Esophagus (tissue), 2 donors: ENCODE results near the gene HPCAL1. TPM values are rescaled to one million over a fixed set of nuclear protein-coding genes. Genes with fewer than 3 reads are reported as not detected.

Experiments used
- H3K27ac ChIP-seq, 2 donors: one replicate each; pipeline ENCODE4 v1.5.1; 2013; ENCODE audit warnings: low read depth in 2 of 2, mild to moderate bottlenecking in 2 of 2, inconsistent platforms in 1 of 2, low read length in 1 of 2, moderate library complexity in 1 of 2
- H3K27me3 ChIP-seq, 2 donors: one replicate each; pipeline ENCODE4 v1.6.1; 2013; ENCODE audit warnings: low read length in 2 of 2, control low read depth in 1 of 2, mild to moderate bottlenecking in 1 of 2; ENCODE audit not compliant: insufficient read depth in 2 of 2, control insufficient read depth in 1 of 2
- H3K36me3 ChIP-seq, 2 donors: one replicate each; pipeline ENCODE4 v1.6.1; 2013; ENCODE audit warnings: low read length in 1 of 2; ENCODE audit not compliant: control insufficient read depth in 2 of 2, insufficient read depth in 2 of 2
- H3K4me1 ChIP-seq, 2 donors: one replicate each; pipeline ENCODE4 v1.6.1; 2013; ENCODE audit warnings: low read length in 1 of 2; ENCODE audit not compliant: control insufficient read depth in 2 of 2, insufficient read depth in 2 of 2
- H3K4me3 ChIP-seq, 2 donors: one replicate each; pipeline ENCODE4 v1.5.1; 2013; ENCODE audit warnings: low read length in 2 of 2, mild to moderate bottlenecking in 2 of 2, low read depth in 1 of 2, moderate library complexity in 1 of 2
- H3K9me3 ChIP-seq, 2 donors: one replicate each; pipeline ENCODE4 v1.6.1; 2013; ENCODE audit warnings: mild to moderate bottlenecking in 2 of 2, low read depth in 1 of 2, low read length in 1 of 2, moderate library complexity in 1 of 2; ENCODE audit not compliant: control insufficient read depth in 2 of 2, insufficient read depth in 1 of 2
- WGBS, 2 donors: extraction: QIAGEN DNeasy Blood & Tissue Kit; methylation state at CpG; one replicate each; pipeline ENCODE4 v1.1.7; 2013; 5-methylcytosine and 5-hydroxymethylcytosine counted together
- polyA plus RNA-seq, 2 donors: library from polyadenylated mRNA; stranded (reverse); fragments of 200-250 nt; gene quantifications; one replicate each; pipeline ENCODE4 v1.2.3, GENCODE V29; 2013
- donor health status: healthy with polysubstance abuse.
- donor health status: Bipolar disorder and iron deficiency.

HPCAL1 gene
- polyA plus RNA-seq, 2 donors: 6.2 to 13.2 TPM

DNA sequence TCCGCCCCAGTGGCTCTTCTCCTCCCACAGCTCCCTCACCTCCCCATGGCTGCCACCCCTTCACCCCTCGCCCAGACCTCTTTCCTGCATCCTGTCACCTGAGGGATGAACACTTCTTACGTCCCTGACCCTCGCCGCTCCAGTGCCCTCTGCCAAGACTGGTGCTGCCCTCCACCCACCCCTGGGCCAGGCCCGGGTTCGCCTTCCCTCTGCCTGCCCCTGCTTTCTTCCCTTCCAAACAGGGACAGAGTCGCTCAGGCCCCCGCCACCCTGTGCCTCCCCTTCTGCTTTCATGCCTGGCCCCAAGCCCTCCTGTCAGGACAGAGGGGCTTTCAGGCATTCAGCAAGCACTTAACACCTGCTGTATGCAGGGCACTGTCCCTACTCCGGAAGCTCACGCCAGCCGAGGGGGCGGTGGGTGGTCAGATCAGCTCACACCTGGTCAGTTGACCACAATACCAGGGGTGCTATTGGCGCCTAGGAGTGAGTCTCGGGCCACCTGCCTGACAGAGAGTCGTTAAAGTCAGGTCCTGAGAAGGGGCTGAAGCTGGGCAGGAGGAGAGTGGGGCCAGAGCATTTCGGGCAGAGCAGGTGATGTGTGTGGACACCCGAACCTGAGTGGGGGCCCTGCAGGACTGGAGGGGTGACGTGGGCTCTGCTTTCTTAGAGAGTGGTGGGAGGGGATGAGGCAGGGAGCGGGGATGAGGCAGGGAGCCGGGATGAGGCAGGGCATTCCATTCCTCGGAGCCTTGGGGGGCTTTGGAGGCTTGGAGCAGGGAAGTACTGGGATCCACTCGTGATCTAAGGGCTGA, 26.0 kb upstream of the HPCAL1 start:
- no peaks in the 10 kb centered on the region for H3K27me3 ChIP-seq
- H3K9me3 ChIP-seq: no peaks in the 10 kb centered on the region
- H3K4me3 ChIP-seq: no peak overlapping the region
- WGBS, 2 donors: 85% methylated on average over 23 of the region's 23 CpGs
- H3K4me1 ChIP-seq: no peaks in the 10 kb centered on the region
- no peak overlapping the region for H3K27ac ChIP-seq
- H3K36me3 ChIP-seq: no peaks in the 10 kb centered on the region

DNA sequence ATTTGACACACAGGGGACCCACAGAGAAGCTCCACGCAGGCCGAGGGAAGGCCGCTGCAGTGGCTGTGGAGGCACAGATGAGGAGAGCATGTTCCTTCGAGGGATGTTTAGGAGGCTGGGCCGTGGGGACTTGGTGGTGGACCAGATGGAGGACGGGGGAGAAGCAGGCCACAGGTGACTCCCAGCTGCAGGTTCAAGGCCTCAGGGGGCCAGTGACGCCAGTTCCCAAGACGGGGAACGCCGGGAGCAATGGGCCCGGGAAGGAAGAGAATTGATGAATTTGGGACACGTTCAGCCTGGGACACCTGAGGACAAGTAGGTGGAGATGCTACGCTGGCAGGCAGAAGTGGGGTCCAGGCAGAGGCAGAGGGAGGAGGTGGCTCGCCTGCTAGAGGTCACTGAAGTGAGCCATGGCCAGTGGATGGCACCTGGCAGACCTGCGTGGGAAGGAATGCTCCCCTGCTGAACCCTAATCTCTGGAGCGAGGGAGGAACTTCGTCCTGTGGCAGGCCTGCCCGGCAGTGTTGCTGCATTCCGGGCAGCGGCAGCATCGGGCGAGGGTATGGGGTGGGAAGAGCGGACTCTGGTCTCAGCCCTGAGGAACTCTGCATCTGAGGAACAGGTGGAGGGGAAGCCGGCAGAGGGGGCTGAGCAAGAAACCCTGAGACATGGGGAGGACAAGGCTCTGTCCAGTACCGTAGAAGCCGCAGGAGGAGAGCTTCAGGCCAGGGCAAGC, 25.2 kb upstream of the HPCAL1 start:
- Histone ChIP-seq H3K36me3 (no peaks in the 10 kb centered on the region), H3K9me3 (no peaks in the 10 kb centered on the region), H3K27ac (no peak overlapping the region), H3K4me3 (no peak overlapping the region), H3K4me1 (no peaks in the 10 kb centered on the region), H3K27me3 (no peaks in the 10 kb centered on the region)
- WGBS, 2 donors: 85 to 86% methylated on average over 26 of the region's 26 CpGs

DNA sequence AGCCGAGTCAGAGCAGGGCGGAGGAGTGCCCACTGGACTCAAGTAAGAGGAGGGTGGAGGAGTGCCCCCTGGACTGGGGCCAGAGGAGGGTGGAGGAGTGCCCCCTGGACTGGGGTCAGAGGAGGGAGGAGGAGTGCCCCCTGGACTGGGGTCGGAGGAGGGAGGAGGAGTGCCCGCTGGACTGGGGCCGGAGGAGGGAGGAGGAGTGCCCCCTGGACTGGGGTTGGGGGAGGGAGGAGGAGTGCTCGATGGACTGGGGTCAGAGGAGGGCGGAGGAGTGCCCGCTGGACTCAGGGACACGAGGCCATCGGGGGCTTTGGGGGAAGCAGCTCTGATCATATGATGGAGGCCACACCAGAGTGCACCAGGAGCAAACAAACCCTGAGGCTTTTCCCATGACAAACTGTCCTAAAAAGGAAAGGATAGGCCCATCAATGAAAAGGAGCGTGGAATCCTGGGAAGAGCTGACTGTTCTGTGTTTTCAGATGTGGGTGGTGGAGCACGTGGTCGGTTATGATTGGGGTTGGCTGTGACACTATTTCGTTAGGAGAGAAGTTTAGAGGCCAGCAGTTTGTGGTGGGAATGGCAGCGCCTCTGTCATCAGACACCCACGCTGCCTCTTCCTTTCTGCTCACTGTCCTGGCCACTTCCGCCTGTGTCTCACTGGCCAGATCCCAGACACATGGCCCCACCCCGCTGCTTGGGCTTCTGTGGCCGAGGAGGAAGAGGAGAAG, 24.5 kb upstream of the HPCAL1 start:
- Histone ChIP-seq H3K27me3 (no peaks in the 10 kb centered on the region), H3K36me3 (no peaks in the 10 kb centered on the region), H3K4me3 (no peak overlapping the region), H3K9me3 (no peaks in the 10 kb centered on the region), H3K27ac (no peak overlapping the region), H3K4me1 (peaks cover 0 to 2% of the 10 kb centered on the region in 2 donors)
- 55 to 57% methylated on average over 19 of the region's 19 CpGs for WGBS, 2 donors

DNA sequence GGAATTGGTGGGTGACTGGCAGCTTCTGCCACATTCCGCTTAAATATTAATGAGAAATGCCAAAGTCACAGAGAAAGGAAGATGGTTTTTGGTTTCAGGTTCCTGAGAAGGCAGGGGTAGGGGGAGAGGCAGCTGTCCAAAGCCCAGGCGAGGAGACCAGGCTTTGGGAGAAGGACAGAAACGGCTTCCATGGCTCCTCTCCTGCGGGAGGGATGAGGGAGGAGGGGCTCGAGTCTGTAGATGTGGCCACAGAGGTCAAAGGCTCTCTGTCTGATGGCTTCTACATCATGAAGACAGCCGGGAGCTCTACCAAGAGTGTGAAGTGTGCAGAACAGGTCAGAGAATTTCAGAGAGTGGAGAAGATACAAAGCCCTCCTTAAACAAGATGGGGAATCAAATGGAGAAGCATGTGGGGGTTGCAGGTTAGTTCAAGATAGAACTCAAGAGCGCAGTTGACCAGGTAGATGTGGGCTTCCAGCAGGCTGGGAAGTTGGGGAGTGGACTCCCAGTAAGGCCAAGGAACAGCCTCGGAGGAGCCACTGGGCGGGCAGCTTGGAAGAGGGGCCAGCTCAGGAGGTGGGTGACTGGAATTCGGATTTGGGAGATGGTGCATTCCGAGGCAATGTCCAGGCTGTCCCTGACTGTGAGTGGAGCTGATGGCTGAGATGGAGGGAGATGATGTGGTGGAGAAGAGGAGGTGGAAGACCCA, 23.8 kb upstream of the HPCAL1 start:
- Histone ChIP-seq H3K27ac (no peak overlapping the region), H3K27me3 (no peaks in the 10 kb centered on the region), H3K36me3 (no peaks in the 10 kb centered on the region), H3K9me3 (no peaks in the 10 kb centered on the region), H3K4me3 (no peak overlapping the region), H3K4me1 (peaks cover 0 to 4% of the 10 kb centered on the region in 2 donors)
- 70 to 79% methylated on average over 11 of the region's 11 CpGs for WGBS, 2 donors

DNA sequence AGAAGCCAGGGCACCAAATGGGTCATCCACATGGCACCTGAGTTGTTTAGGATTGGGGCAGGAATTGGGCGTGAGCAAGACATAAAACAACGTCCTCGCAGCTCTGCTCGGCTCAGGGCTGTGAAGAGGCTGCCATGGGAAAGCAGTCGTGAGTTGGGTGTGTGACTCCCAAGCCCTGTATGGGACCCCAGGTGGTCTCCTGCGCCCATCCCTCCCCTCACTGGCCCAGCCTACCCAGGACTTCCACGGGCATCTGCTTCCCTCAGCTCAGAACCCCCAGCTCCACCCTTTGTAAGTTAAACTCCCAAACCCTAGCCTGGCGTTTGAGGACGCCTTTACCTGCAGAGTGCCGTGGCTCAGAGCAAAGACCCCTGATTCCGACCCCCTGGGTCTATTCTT, 23.2 kb upstream of the HPCAL1 start:
- H3K4me3 ChIP-seq: no peak overlapping the region
- H3K9me3 ChIP-seq: no peaks in the 10 kb centered on the region
- no peaks in the 10 kb centered on the region for H3K36me3 ChIP-seq
- no peak overlapping the region for H3K27ac ChIP-seq
- 75% methylated on average over 11 of the region's 11 CpGs for WGBS, 2 donors
- H3K4me1 ChIP-seq: peaks cover 0 to 4% of the 10 kb centered on the region in 2 donors
- H3K27me3 ChIP-seq: no peaks in the 10 kb centered on the region

DNA sequence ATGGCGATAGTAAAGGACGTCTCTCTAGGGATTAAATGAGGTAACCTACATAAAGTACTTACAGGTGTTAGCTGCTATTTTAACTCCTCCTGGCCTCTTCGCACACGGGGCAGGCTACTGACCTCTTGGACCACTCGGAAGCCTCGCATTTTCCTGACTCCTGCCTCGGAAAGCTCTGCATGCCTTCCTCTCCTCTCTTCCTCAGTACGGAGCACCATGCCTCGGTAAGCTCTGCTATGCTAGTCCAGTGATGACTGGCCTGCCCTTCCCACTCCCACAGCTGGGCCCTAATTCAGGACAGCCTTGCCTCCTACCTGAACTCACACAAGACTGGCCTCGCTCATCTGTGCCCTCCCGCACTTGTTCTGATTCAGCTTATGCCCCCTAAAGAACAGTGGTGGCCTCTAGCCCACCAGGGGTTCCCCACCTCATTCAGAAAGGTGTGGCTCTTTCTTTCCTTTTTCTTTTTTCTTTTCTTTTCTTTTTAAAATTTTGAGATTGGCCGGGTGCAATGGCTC, 22.7 kb upstream of the HPCAL1 start:
- WGBS, 2 donors: 80 to 84% methylated on average over 12 of the region's 12 CpGs
- H3K4me3 ChIP-seq: no peak overlapping the region
- H3K4me1 ChIP-seq: peaks cover 0 to 4% of the 10 kb centered on the region in 2 donors
- H3K36me3 ChIP-seq: no peaks in the 10 kb centered on the region
- no peak overlapping the region for H3K27ac ChIP-seq
- H3K9me3 ChIP-seq: no peaks in the 10 kb centered on the region
- no peaks in the 10 kb centered on the region for H3K27me3 ChIP-seq

DNA sequence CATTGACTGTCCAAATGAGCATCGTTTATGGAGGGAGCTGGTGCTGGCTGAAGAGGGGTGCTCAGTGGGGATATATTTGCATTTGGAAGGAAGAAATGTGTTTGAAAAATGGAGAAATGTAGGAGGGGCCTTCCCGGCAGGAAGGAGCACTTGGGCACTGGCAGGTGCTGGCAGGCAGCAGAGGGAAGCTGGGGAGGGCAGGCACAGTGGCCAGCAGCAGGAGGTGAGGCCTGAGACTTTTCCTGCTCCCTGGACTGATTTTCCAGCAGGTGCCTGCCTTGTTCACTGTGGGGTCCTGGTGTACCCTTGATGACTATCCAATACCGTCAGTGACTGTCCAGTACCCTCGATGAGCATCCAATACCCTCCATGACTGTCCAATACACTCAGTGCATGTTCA, 20.8 kb upstream of the HPCAL1 start:
- Histone ChIP-seq H3K4me1 (peaks cover 9 to 11% of the 10 kb centered on the region in 2 donors), H3K4me3 (no peak overlapping the region), H3K27ac (no peak overlapping the region), H3K27me3 (no peaks in the 10 kb centered on the region), H3K36me3 (no peaks in the 10 kb centered on the region), H3K9me3 (no peaks in the 10 kb centered on the region)
- WGBS, 2 donors: 80 to 88% methylated on average over 3 to 4 of the region's 4 CpGs

DNA sequence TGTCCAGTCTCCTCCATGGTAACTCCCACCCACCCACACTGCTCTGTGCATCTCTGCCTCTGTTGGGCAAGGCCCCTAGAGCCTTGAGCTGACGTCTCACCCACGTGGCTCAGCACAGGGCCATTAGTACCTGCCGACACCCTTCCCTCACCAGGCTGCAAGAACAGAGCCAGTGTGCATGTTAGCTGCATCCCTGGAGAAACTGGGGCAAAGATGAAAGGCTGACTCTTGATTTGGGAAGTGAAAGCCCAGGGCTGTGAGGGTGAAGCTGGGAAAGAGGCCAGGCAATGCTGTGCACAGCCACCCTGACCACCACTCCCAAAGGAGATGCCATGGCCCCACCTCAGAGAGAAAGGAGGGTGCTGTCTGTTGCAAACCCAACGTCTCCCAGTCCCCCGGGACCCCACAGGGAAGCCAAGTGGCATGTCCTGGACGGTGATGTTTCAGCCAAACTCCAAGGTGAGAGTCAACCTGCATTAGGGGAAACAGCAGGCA, 20.0 kb upstream of the HPCAL1 start:
- 86 to 90% methylated on average over 6 of the region's 6 CpGs for WGBS, 2 donors
- no peaks in the 10 kb centered on the region for H3K9me3 ChIP-seq
- H3K36me3 ChIP-seq: no peaks in the 10 kb centered on the region
- H3K4me1 ChIP-seq: peaks cover 9 to 11% of the 10 kb centered on the region in 2 donors
- no peak overlapping the region for H3K27ac ChIP-seq
- no peaks in the 10 kb centered on the region for H3K27me3 ChIP-seq
- no peak overlapping the region for H3K4me3 ChIP-seq
